HepG2 (cell line): Measurements from ENCODE around the gene MGST2. TPM values are rescaled to one million over a fixed set of nuclear protein-coding genes. Genes with fewer than 3 reads are reported as not detected.
A peak's percentile ranks its signal among the peaks of the same experiment; 100 is the strongest.

Experiments used
- POGK ChIP-seq: sonication (generic); formaldehyde crosslinking; conservative IDR thresholded peaks from 2 replicates; pipeline ENCODE4 v1.8.0; 2022; ENCODE audit warnings: mild to moderate bottlenecking, moderate library complexity, missing genetic modification reagents
- RERE ChIP-seq: IDR thresholded peaks from 2 replicates; pipeline ENCODE4 v1.6.1; 2016; ENCODE audit warnings: low read depth, missing genetic modification reagents, missing compliant biosample characterization
- RFX5 ChIP-seq: IDR thresholded peaks from 2 replicates; pipeline ENCODE4 v1.6.1; 2011; ENCODE audit warnings: low read depth, low read length, improper control_type of control experiment
- SMAD3 ChIP-seq: sonication (generic); formaldehyde crosslinking; IDR thresholded peaks from 2 replicates; pipeline ENCODE4 v1.4.0; 2020; ENCODE audit warnings: missing genetic modification reagents
- ZBTB4 ChIP-seq: sonication (generic); formaldehyde crosslinking; IDR thresholded peaks from 2 replicates; pipeline ENCODE4 v1.4.0; 2020; ENCODE audit warnings: missing genetic modification reagents, mild to moderate bottlenecking, borderline replicate concordance
- ZNF253 ChIP-seq: sonication (generic); formaldehyde crosslinking; IDR thresholded peaks from 2 replicates; pipeline ENCODE4 v1.8.0; 2022; ENCODE audit warnings: mild to moderate bottlenecking, missing genetic modification reagents, borderline replicate concordance
- ZNF292 ChIP-seq: sonication (generic); formaldehyde crosslinking; IDR thresholded peaks from 2 replicates; pipeline ENCODE4 v1.8.1; 2022; ENCODE audit warnings: mild to moderate bottlenecking, low read depth, missing genetic modification reagents, borderline replicate concordance
- ZNF570 ChIP-seq: sonication (generic); formaldehyde crosslinking; IDR thresholded peaks from 2 replicates; pipeline ENCODE4 v1.4.0; 2020; ENCODE audit warnings: mild to moderate bottlenecking, missing genetic modification reagents, borderline replicate concordance
- ZNF644 ChIP-seq: IDR thresholded peaks from 2 replicates; pipeline ENCODE4 v1.6.1; 2016; ENCODE audit warnings: low read depth
- ZNF782 ChIP-seq: sonication (generic); formaldehyde crosslinking; IDR thresholded peaks from 2 replicates; pipeline ENCODE4 v1.4.0; 2020; ENCODE audit warnings: missing genetic modification reagents, mild to moderate bottlenecking, borderline replicate concordance
- polyA plus RNA-seq, 8 experiments: library from polyadenylated mRNA; depleted of rRNA in 3 of 8; stranded (reverse) in 7 of 8; unstranded in 1 of 8; fragments of >200 nt; fragmentation: Illumina TruSeq in 4 of 8; extraction: Trizol in 4 of 8; gene quantifications; 2 replicates each; pipeline versions ENCODE4 v1.2.1 to v1.2.3, GENCODE V29; 2011 to 2016; ENCODE audit warnings: low read depth in 4 of 8, missing spikeins in 1 of 8, mixed read lengths in 1 of 8; ENCODE audit not compliant: insufficient read depth in 1 of 8
- total RNA-seq, 5 experiments: library from RNA; depleted of rRNA; stranded (reverse); fragments of >200 nt; fragmentation: Illumina TruSeq; extraction: Trizol; gene quantifications; 2 replicates each; pipeline ENCODE4 v1.2.3, GENCODE V29; 2016; ENCODE audit warnings: low read depth in 1 of 5
- TF ChIP-seq, protein P1 (sequence below): IDR thresholded peaks from 2 replicates; pipeline ENCODE4 v1.6.1; 2016; ENCODE audit warnings: low read depth, borderline replicate concordance
- TF ChIP-seq, protein P2 (sequence below): sonication (generic); formaldehyde crosslinking; IDR thresholded peaks from 2 replicates; pipeline ENCODE4 v1.4.0; 2020; ENCODE audit warnings: missing genetic modification reagents, borderline replicate concordance

Gene MGST2
- total and polyA plus RNA-seq, 2 of the 13 experiments (the other 11 are each of a cell fraction or from before 2014, with no cell fraction given), result 205 to 416 TPM

DNA sequence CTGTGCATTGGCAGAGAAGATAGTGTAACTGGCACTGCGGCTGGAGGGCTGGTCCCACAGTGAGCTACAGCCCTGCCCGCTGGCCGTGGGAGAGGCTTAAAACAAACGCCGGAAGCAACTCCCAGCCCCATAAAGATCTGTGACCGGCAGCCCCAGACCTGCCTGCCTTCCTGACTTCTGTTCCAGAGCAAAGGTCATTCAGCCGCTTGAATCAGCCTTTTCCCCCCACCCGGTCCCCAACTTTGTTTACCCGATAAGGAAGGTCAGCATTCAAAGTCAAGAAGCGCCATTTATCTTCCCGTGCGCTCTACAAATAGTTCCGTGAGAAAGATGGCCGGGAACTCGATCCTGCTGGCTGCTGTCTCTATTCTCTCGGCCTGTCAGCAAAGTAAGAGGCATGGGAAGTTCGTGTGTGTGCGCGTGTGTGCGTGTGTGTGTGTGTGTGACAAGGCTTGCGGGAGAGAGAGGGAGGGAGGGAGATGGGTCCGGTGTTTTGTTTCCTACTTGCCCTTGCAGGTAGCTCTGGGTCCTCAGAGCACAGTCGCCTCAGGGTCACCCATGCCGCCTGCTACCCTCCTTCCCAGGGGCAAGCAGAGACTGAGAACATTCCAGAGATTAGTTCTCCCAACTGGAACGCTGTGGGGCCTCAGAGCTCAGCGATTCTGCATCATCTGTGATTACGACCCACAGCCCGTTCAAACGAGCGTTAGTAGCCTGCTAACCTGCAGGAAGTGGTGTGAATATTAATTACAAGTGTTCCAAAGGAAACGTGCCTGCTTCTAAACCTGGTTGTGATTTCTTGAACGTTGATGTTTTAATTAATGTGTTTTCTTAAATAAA is at the start of gene MGST2 (continued):
- 0 out of 2 replicates have a peak, but pooled peaks have one; percentile 57 for TF ChIP-seq RERE (CRISPR knock-in tag)
- TF ChIP-seq ZNF782 (CRISPR knock-in tag), result peak; percentile 30; the same call in 1 of the 2 replicates
- TF ChIP-seq ZNF292, result peak; percentile 89; the same call in 1 of the 2 replicates
- peak; percentile 61; the same call in 1 of the 2 replicates for TF ChIP-seq ZNF644 (CRISPR knock-in tag)
- TF ChIP-seq, protein P1, sequence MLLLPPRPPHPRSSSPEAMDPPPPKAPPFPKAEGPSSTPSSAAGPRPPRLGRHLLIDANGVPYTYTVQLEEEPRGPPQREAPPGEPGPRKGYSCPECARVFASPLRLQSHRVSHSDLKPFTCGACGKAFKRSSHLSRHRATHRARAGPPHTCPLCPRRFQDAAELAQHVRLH (CRISPR knock-in tag), result peak; percentile 86
- peak; percentile 61; the same call in 1 of the 2 replicates for TF ChIP-seq ZBTB4
- peak; percentile 64; the same call in 1 of the 2 replicates for TF ChIP-seq ZNF253
- peak; percentile 82; the same call in 1 of the 2 replicates for TF ChIP-seq POGK
- TF ChIP-seq, protein P2, sequence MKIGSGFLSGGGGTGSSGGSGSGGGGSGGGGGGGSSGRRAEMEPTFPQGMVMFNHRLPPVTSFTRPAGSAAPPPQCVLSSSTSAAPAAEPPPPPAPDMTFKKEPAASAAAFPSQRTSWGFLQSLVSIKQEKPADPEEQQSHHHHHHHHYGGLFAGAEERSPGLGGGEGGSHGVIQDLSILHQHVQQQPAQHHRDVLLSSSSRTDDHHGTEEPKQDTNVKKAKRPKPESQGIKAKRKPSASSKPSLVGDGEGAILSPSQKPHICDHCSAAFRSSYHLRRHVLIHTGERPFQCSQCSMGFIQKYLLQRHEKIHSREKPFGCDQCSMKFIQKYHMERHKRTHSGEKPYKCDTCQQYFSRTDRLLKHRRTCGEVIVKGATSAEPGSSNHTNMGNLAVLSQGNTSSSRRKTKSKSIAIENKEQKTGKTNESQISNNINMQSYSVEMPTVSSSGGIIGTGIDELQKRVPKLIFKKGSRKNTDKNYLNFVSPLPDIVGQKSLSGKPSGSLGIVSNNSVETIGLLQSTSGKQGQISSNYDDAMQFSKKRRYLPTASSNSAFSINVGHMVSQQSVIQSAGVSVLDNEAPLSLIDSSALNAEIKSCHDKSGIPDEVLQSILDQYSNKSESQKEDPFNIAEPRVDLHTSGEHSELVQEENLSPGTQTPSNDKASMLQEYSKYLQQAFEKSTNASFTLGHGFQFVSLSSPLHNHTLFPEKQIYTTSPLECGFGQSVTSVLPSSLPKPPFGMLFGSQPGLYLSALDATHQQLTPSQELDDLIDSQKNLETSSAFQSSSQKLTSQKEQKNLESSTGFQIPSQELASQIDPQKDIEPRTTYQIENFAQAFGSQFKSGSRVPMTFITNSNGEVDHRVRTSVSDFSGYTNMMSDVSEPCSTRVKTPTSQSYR (CRISPR knock-in tag), result peak; percentile 37; the same call in 1 of the 2 replicates
- TF ChIP-seq RFX5, result no peak
- 0 out of 2 replicates have a peak, but pooled peaks have one; percentile 46 for TF ChIP-seq ZNF570 (CRISPR knock-in tag)
- TF ChIP-seq SMAD3 (CRISPR knock-in tag), result peak; percentile 91
